HK-2 (cell line): ENCODE data around the gene KLHDC3.

ENCODE experiments used
- DNase-seq: peaks from one replicate; pipeline ENCODE4 v3.0.0-alpha.2; 2018; ENCODE audit not compliant: unreplicated experiment

KLHDC3 gene, protein sequence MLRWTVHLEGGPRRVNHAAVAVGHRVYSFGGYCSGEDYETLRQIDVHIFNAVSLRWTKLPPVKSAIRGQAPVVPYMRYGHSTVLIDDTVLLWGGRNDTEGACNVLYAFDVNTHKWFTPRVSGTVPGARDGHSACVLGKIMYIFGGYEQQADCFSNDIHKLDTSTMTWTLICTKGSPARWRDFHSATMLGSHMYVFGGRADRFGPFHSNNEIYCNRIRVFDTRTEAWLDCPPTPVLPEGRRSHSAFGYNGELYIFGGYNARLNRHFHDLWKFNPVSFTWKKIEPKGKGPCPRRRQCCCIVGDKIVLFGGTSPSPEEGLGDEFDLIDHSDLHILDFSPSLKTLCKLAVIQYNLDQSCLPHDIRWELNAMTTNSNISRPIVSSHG

DNA sequence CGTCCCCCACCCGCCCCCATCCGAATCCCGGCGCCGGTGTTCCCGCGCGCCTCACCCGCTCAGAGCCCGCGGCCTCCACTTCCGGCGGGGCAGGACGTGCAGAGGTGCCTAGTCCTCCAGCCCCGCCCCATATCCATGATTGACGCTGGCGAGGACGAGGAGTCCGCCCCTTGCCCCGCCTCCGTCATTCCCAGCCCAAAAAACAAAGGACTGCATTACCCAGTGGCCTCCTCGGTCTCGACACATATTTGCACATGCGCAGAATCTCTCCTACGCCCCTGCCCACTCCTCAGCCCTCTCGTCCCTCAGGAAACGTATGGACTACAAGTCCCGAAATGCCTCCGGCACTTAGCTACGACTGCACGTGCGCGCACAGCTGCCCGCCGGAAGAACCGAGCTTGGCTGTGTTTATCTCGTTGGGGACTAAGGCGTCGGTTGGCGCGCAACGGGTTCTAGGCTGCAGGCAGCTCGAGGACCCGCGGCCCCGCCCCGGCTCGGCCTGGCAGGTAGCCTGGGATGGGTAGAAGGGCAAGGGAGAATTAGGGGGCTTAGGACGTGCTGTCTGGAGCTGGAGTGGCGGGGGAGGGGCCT, at the start of gene KLHDC3, which contains the start of gene MEA1:
Gene KLHDC3, plus strand, starts transcription at position 407 of the 591 bp plus-strand sequence. CDS start 2,944 bp downstream, outside the sequence.
Gene MEA1, minus strand, starts transcription at position 104 of the 591 bp plus-strand sequence. CDS start 133 bp downstream, outside the sequence.
- DNase-seq = peak; percentile 99

DNA sequence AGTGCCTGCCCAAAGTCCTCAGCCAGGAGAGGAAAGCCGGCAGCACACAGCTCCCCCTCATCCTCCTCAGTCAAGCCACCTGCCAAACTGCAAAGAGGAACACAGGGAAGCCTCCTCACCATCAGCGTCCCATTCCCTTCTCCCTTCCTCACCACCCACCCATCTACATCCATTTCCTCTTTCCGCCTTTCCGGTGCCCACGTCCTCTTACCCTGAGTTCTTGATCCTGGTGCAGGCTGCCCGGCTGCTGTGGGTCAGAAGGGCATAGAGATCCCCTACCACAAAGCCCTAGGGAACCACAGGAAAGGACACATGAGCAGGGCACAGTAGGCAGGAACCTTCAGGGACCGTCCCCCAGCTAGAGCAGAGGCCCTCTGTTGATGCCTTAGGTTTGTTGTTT, 47.5 kb upstream of the KLHDC3 start:
- DNase-seq = no peak

DNA sequence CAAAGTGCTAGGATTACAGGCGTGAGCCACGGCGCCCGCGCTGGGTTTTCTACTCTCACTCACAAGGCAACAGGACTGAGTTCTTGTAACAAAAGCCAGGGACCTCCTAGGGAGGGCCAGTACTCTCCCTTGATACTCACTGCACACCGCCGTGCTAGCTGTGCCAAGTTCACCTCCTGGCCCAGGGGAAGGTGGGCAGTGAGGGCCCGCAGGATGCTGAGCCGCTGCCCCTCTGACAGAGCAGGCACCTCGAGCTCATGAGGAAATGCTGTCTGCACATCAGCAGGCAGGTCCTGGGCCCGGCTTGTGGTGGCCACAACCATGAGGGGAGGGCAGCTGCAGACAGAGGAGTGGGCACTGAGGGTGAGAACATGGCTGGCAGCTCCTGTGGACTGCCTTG, 46.8 kb upstream of the KLHDC3 start:
- DNase-seq = no peak

DNA sequence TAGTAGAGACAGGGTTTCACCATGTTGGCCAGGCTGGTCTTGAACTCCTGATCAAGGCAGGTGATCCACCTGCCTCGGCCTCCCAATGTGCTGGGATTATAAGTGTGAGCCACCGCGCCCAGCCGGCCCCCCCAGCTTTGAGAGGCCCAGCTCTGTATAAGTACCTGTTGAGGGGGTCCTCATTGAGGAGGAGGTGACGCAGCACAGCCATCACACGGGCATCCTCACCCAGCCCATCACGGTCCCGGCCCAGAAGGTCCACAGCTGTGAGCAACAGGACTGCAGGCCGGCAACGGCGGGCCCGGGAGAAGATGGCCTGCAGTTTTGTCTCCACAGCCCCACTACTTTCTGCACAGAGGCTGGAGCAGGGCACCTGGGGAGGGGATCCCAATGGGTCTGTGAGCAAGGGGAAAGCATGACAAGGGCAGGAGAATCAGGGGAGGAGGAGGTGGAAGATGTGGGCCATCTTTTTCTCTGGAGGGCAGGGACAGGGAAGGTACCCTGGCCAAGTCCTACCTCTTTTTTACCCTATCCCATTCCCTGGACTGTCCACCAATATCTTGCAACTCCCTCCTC, 45.8 kb upstream of the KLHDC3 start:
- no peak for DNase-seq

DNA sequence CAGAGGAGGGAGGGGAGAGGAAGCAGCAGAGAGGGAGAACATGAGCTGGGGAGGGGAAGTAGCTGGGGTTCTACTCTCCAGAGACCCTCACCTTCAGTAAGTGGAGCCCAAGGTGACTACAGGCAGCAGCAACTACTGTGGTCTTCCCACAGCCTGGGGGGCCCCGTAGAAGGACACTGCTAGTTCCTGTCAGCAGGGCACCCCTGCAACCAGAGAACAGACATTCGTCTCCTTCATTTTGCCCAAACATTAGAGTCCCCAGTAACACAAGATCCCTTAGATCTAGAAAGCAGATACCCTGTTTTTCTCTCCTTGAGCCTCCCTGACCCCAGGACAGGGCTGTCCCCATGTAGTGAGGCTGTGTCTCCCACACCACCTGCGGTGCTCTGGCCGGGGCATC, 45.3 kb upstream of the KLHDC3 start:
- no peak for DNase-seq

DNA sequence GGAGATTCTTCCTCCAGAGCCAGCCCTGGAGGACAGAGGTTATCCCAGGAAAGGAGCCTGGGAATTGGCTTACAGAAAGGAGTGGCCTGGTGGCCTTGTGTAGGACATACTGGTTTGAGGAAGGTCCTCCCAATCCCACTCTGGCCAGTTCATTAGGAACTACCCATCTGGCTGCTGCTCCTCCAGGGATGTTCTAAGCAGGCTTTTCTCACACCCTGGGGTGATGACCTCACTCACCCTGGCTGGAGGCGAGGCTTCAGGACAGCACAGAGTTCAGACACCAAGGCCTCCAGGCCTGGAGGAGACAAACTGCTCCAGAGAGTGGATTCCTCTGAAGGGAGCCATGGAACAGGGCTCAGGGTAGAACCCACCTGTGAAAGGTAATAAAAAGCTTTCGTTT, 44.6 kb upstream of the KLHDC3 start:
- no peak for DNase-seq

DNA sequence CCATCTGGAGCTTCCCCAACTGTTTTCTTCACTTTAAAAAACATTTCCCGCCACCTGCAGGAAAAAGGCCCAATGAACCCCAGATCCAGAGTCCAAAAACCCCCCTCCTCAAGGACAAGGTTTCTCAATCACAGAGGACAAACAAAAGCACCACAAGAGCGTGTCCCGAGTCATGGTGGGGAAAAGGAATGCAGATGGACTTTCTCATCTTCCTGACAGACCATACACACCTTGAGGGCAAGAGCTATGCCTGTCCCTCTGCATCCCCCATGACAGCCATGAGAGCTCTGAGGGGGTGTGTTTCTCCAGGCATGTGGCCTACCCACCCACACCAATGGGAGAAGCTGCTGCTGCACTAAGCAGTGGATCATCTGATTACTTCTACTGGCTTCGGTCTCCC, 44.1 kb upstream of the KLHDC3 start:
- no peak for DNase-seq

DNA sequence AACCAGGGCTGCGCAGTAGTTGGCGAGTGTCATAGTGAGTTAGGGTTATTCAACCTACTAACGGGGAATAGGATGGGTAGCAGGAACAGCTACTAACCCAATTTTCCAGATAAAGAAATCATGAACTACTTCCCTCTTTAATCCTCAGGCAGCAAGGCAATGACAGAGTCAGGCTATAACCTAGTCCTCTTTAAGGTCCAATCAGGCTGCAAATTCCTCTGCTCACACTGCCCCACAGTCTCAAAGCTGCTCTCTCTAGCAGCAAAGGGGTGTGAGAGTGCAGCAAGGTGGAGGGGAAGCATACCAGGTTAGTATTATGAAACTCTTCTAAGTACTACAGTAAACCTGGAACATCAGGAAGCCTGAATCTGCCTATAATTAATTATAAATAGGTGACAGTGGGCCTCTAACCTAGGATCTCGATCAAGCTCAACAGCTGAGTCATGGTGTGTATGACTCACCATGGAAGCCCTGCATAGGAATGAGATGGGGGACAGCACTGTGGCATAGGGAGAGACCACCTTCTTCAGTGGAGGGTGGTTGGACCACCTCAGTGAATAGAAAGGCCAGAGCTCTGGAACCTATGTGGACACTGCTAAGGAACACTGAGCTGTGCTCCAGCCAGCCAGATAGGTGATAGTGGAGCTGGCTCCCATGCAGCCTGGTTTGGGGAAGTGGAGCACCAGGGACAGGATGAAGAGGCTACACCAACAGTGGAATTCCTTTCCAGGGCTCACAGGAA, 43.0 kb upstream of the KLHDC3 start:
- peak; percentile 19 for DNase-seq

DNA sequence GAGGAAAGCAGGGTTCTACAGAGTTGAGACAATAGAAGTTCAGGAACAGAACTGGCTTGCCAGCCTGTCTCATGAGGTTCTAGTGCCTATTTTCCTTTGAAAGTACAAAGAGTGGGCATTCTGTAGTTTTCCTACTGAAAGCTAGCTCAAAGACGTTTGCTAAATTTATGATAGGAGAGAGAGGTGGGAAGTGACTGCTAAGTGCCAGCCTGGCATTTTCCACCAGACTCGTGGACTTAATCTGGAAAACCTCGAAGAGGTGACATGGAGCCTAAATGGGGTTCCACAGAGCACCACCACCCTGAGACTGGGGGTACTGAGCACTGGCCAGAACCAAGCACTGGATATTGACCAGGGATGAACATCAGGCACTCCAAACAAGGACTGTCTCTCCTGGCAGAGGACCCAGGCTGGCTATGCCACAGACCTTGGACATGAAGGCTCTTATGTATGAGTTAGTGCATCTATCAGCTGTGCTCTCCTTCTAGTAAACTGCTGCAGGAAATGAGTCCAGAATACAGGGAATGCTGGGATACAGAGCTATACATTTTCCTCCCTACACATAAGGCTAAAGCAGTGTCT, 42.2 kb upstream of the KLHDC3 start:
- DNase-seq = no peak

DNA sequence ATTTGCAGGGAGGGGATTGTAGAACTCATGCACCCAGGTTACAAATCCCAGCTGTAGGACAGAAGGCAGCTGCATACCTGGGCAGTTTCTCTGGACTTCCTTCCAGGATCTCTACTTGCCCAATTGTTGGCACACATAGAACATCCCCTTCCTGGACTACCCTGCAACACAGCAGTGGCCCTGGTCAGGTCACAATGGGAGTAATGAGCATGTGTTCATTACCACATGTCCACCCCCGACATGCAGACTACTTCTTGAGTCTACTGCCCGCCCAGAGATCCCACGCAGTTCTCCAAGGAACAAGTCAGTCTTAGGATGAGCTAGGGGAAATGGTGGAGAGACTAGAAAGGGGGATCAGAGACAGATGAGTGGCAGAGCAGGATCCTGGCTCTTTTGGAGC, 40.1 kb upstream of the KLHDC3 start:
- no peak for DNase-seq

DNA sequence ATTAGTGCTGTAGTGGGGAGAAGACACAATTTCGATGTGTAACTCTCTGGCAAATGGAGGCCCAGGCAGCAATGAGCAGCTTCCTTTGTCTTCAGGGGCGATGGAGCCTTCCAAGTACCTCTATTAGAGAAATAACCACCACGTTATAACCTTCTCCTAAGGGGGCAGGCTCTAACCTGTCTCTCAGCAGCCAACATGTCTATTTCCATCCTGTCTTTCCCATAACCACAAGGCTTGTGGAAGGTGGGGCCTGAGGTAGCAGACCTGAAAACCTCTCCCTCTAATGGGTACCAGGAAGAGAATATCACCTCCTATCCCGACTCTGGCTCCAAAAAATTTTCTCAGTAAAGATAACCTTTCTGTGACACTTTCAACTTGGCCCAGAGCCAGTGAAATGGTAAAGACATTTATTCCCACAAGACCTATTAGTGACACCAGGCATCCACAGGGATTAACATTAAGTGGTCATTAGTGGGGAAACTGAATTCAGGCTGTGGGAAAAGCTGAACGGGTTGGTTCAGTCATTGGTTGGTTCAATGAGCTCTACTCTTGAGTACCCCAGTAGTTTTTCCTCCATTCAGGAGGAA, 39.0 kb upstream of the KLHDC3 start:
- no peak for DNase-seq

DNA sequence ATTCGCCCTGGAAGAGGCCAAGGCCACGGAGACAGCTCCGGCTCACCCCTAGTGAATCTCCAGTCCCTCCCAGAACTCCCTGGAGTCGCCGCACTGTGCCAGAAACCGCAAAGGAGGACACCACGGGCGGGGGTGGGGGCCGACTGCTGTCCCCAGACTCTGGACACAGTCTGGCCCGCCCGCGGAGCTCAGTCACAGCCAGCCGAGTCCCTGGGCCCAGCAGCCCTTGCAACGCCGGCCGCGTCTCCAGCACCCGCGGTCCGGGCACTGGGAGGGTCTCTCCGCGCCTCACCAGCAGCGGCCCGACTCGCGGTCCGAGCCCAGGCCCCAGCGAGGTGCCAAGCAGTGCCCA, 35.6 kb upstream of the KLHDC3 start:
- peak; percentile 71 for DNase-seq

DNA sequence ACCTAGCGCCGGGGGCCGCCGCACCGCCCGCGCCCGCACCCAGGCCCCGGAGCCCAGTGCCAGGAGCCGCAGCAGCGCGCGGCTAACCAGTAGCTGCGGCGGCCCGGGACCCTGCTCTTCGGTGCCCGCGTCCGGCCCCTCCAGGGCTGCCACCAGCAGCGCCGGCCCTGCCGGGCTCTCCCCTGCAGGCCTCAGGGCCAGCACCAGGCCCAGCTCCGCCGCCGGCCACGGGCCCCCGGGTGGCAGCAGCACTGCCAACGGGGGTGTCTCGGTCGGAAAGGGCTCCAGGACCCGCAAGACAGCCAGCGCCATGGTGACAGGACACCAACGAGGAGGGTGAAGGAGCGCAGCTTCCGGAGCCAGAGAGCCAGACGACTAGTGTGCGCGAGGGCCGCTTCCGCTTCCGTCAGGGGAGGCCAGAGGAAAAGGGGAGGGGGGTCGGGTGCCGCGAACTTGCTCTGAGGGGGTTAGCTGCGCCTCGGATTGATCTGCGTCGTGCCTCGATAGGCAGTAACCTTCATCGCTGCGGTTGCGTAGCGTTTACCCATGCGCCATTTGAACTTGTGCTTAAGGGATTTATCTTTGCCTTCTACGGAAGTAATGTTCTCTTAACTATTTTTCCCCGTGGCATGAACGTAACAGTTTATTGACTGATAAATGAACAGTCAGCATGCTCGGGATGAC, 35.1 kb upstream of the KLHDC3 start, which contains the start of gene PEX6:
Gene PEX6, minus strand, starts transcription at position 343 of the 684 bp plus-strand sequence. Its CDS starts 31 bp downstream, at position 312.
- peak; percentile 90 for DNase-seq

DNA sequence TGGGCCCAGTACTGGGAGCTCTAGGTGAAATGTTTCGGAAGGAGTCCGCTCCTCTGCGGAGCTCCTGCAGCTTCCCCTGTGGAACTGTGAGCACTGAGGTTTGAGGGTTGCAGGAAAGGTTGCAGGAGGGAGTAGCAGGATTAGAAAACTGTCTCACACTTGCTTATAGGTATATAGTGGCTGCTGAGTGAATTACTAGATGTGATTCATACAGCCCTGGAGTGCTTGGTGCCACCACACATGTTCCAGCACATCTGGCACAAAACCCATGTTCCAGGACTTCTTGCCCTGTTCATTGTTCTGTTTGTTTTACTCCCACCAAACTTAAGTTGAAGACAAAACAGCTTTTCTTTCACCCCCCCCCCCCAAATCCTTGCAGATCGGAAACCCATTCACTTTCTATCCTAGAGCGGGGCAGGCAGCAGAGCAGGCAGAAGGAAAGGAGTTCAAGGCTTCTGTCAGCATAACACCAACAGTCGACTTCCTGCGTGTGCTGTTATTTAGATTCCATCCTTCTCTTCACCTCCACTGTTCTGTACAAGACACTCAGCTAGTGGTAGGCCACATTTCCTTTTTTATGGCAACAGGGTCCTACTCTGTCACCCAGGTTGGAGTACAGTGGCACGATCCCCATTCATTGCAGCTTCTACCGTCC, 34.4 kb upstream of the KLHDC3 start:
- no peak for DNase-seq

DNA sequence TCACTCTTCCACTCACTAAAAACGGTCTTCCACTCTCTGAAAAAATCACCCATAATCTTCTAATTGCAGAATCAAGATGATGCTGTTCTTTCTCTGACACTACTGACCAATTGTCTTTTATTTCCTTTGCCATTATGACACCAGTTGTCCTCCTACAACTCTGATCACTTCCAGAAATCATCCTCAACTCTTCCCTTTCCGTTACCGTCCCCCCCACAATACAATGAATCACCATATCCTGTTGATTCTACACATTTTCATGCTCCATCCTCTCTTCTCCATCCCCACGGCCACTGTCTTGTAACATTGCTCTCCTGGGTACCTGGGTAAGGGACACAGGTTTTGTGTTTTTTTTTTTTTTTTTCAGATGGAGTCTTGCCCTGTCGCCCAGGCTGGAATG, 32.2 kb upstream of the KLHDC3 start:
- no peak for DNase-seq

DNA sequence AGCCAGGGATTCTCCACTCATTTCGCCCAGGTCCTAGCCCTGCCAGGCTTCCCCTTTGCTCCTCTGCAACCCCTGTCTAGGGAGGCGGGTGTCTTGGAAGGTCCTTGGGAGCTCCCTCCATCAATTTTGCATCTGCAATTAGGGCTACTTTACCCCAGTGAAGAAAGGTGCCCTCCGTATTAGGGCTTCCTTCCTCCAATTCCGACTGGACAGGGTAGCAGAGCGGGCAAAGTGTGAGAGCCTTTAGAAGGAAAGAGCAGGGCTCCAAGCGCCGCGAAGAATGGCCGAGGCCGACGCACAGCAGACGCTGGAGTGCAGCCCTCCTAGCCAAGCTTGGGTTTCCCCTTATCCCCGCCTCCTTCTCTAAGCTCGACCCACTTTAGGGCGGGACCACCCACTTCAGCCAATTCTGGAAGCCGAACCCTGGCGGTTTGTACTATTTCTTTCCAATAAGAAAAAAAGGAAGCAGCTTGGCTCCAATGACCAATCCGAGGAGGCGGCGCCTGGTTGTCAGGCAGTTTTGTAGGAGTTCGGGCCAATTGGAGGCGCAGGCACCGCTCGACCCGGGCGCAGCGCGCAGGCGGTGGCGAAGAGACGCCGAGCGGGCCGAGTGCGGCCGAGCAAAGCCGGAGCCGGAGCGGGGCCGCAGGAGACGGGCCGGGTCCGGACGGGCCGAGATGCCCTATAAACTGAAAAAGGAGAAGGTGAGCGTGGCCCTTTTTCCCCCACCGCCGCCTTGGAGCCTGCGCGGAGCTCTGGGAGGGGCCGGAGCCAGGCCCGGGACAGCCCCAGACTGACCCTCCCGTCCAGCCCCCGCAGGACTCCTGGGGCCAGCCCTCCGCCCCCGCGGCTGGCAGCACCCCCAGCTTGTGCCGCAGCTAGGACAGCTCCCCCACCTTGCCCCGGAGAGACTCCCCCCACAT, 29.8 kb upstream of the KLHDC3 start, which contains the start of gene PPP2R5D:
Gene PPP2R5D, plus strand, starts transcription at position 570 of the 923 bp plus-strand sequence. Its CDS starts 108 bp downstream, at position 678.
- peak; percentile 97 for DNase-seq

DNA sequence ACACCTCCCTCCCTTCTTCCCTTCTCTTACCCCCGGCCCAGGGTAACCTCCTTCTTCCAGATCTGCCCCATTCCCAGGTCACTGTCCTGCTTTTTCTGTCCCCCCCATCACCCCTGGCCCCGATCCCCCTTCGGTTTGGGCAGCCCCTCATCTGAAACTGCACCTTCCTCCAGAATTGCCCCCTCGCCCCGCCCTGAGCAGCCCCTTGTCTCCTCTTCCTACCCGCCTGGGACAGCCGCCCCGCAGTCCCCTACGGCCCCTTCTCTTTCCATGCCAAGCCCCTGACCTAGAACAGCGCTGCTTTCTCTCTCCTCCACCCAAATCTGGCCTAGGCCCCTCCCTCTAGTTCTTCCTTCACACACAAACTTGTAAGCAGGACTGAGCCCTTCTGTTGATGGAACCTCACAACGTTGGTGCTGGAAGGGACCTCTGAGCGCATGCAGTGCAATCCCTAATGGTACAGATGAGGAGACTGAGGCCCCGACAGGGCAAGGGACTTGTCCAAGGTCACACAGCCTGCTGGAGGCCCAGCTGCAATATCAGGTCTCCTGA, 29.0 kb upstream of the KLHDC3 start:
- no peak for DNase-seq

DNA sequence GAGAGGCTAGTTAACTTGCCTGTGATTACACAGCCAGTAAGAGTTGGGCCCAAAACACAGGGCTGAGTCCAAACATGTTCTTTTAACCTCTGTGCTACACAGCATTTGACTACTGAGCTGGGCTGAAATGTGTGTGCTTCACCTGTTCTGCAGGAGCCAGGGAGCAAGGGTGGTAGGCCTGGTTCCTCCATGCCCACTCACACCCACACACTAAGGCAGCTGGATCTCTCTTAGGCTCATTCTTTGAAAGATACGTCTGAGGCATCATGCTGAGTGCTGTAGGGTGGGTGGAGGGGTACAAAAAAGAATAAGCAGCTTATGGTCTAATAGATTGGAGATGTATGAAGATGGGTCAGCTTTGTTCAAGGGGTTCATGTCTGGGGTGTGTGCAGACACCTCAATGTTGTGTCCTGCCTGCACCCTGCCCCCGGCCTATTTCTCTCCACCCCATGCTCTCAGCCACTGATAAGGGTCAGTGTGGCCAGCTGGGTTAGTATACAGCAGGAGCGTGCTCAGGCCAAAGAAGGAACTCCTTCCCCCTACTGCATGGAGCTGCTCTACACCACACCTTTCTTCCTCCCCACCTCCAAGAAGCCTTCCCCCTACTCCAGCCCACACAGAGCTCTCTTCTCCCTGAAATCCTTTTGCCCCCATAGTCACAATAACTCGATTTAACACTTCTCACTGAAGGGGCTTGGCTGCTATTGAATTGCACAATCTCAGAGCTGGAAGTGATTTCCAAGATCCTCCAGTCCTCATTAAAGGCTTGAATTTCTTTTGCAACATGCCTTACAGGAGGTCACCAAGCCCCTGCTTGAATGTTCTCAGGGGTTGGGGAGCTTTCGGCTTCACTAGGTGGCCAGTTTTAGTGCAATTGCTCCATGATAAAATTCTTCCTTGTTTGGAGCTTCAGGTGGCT, 26.3 kb upstream of the KLHDC3 start:
- DNase-seq = no peak
